Adipocyte (in vitro differentiated cells): ENCODE data around the gene NTN1.

Source experiments
- DNase-seq: peaks from one replicate; pipeline ENCODE4 v3.0.0-alpha.2; 2015; ENCODE audit warnings: low read depth
- H3K27me3 ChIP-seq: replicated peaks from 2 replicates; pipeline ENCODE4 v1.7.0; 2013; ENCODE audit warnings: mild to moderate bottlenecking, low read length, moderate library complexity; ENCODE audit not compliant: control insufficient read depth, insufficient read depth
- H3K36me3 ChIP-seq: 2 replicates; pipeline ENCODE4 v1.7.0; 2013; ENCODE audit warnings: low read length, mild to moderate bottlenecking, moderate library complexity; ENCODE audit not compliant: control insufficient read depth, insufficient read depth, severe bottlenecking
- H3K4me1 ChIP-seq: 2 replicates; pipeline ENCODE4 v1.7.0; 2013; ENCODE audit warnings: mild to moderate bottlenecking, low read length, moderate library complexity; ENCODE audit not compliant: control insufficient read depth, insufficient read depth
- H3K4me3 ChIP-seq: 2 replicates; pipeline ENCODE4 v1.7.0; 2013; ENCODE audit warnings: mild to moderate bottlenecking, low read length, moderate library complexity
- H3K9ac ChIP-seq: 2 replicates; pipeline ENCODE4 v1.7.0; 2013; ENCODE audit warnings: mild to moderate bottlenecking, low read length, moderate library complexity
- H3K9me3 ChIP-seq: 2 replicates; pipeline ENCODE4 v1.7.0; 2013; ENCODE audit warnings: mild to moderate bottlenecking, low read length, moderate library complexity; ENCODE audit not compliant: control insufficient read depth

The NTN1 gene

GRCh38 chr17:9217151-9218056 is 196.1 kb downstream of the NTN1 start:
- no peaks in the 10 kb centered on the region for H3K36me3 ChIP-seq
- H3K9me3 ChIP-seq: peaks cover 11% of the 10 kb centered on the region
- H3K9ac ChIP-seq: peak overlapping the region; percentile 10
- peaks cover 17% of the 10 kb centered on the region for H3K4me1 ChIP-seq
- H3K27me3 ChIP-seq: peaks cover 12% of the 10 kb centered on the region
- peak; percentile 84 for DNase-seq
- peak overlapping the region; percentile 30 for H3K4me3 ChIP-seq

GRCh38 chr17:9218064-9218635 is 196.8 kb downstream of the NTN1 start:
- Histone ChIP-seq H3K4me1 (peaks cover 17% of the 10 kb centered on the region), H3K9ac (peak overlapping the region; percentile 10), H3K4me3 (no peak overlapping the region), H3K27me3 (peaks cover 6% of the 10 kb centered on the region), H3K9me3 (peaks cover 11% of the 10 kb centered on the region), H3K36me3 (no peaks in the 10 kb centered on the region)
- no peak for DNase-seq

GRCh38 chr17:9218911-9219310 is 197.6 kb downstream of the NTN1 start:
- peaks cover 11% of the 10 kb centered on the region for H3K9me3 ChIP-seq
- H3K27me3 ChIP-seq: no peaks in the 10 kb centered on the region
- H3K4me1 ChIP-seq: peaks cover 17% of the 10 kb centered on the region
- no peak overlapping the region for H3K9ac ChIP-seq
- no peaks in the 10 kb centered on the region for H3K36me3 ChIP-seq
- no peak overlapping the region for H3K4me3 ChIP-seq
- DNase-seq: no peak

- Histone ChIP-seq H3K4me1 (peaks cover 17% of the 10 kb centered on the region), H3K4me3 (no peak overlapping the region), H3K9ac (no peak overlapping the region), H3K27me3 (no peaks in the 10 kb centered on the region), H3K9me3 (peaks cover 11% of the 10 kb centered on the region), H3K36me3 (no peaks in the 10 kb centered on the region)
- no peak for DNase-seq
These were observed 198.5 kb downstream of the NTN1 start for GRCh38 chr17:9219631-9220397.

GRCh38 chr17:9220398-9221146 is 199.3 kb downstream of the NTN1 start:
- no peak for DNase-seq

GRCh38 chr17:9221147-9221921 is 200.0 kb downstream of the NTN1 start:
- no peak overlapping the region for H3K9ac ChIP-seq
- H3K9me3 ChIP-seq: no peaks in the 10 kb centered on the region
- DNase-seq: no peak
- H3K36me3 ChIP-seq: no peaks in the 10 kb centered on the region
- peaks cover 17% of the 10 kb centered on the region for H3K4me1 ChIP-seq
- no peak overlapping the region for H3K4me3 ChIP-seq
- H3K27me3 ChIP-seq: no peaks in the 10 kb centered on the region

More at GRCh38 chr17:9220398-9221146, 199.3 kb downstream of the NTN1 start:
- peaks cover 6% of the 10 kb centered on the region for H3K9me3 ChIP-seq
- H3K4me1 ChIP-seq: peaks cover 17% of the 10 kb centered on the region
- no peak overlapping the region for H3K4me3 ChIP-seq
- no peaks in the 10 kb centered on the region for H3K27me3 ChIP-seq
- no peak overlapping the region for H3K9ac ChIP-seq
- no peaks in the 10 kb centered on the region for H3K36me3 ChIP-seq

GRCh38 chr17:9221922-9222180 is 200.5 kb downstream of the NTN1 start:
- Histone ChIP-seq H3K4me1 (peaks cover 16% of the 10 kb centered on the region), H3K9me3 (no peaks in the 10 kb centered on the region), H3K27me3 (no peaks in the 10 kb centered on the region), H3K9ac (no peak overlapping the region), H3K36me3 (no peaks in the 10 kb centered on the region), H3K4me3 (no peak overlapping the region)
- no peak for DNase-seq

GRCh38 chr17:9223531-9223930 is 202.2 kb downstream of the NTN1 start:
- no peaks in the 10 kb centered on the region for H3K9me3 ChIP-seq
- H3K27me3 ChIP-seq: no peaks in the 10 kb centered on the region

GRCh38 chr17:9224485-9224884 is 203.2 kb downstream of the NTN1 start:
- no peaks in the 10 kb centered on the region for H3K27me3 ChIP-seq
- H3K4me1 ChIP-seq: peaks cover 13% of the 10 kb centered on the region
- DNase-seq: no peak
- no peak overlapping the region for H3K9ac ChIP-seq
- no peak overlapping the region for H3K4me3 ChIP-seq
- H3K36me3 ChIP-seq: no peaks in the 10 kb centered on the region
- H3K9me3 ChIP-seq: no peaks in the 10 kb centered on the region

More at GRCh38 chr17:9223531-9223930, 202.2 kb downstream of the NTN1 start:
- H3K36me3 ChIP-seq: no peaks in the 10 kb centered on the region
- peaks cover 8% of the 10 kb centered on the region for H3K4me1 ChIP-seq
- H3K9ac ChIP-seq: no peak overlapping the region
- H3K4me3 ChIP-seq: no peak overlapping the region
- DNase-seq: no peak

- no peak for DNase-seq
These were observed 204.2 kb downstream of the NTN1 start for GRCh38 chr17:9225305-9226101.

More at GRCh38 chr17:9225305-9226101, 204.2 kb downstream of the NTN1 start:
- H3K9me3 ChIP-seq: no peaks in the 10 kb centered on the region
- no peaks in the 10 kb centered on the region for H3K27me3 ChIP-seq
- H3K9ac ChIP-seq: no peak overlapping the region
- H3K4me1 ChIP-seq: peaks cover 13% of the 10 kb centered on the region
- H3K4me3 ChIP-seq: no peak overlapping the region
- H3K36me3 ChIP-seq: no peaks in the 10 kb centered on the region
